Esophagus muscularis mucosa (tissue), 4 donors: Measurements from ENCODE around the gene PDZRN3. TPM values are rescaled to one million over a fixed set of nuclear protein-coding genes. Genes with fewer than 3 reads are reported as not detected.

ENCODE experiments used
- DNase-seq: peaks from one replicate; pipeline ENCODE4 v3.0.0-alpha.2; 2017; ENCODE audit errors: extremely low spot score
- H3K27ac ChIP-seq, 4 donors: fragments of 200-600 bp; sonication (generic); replicated peaks in 1 of 4; 1 replicate in 3 of 4; 2 replicates in 1 of 4; pipeline ENCODE4 v1.5.1; 2016 to 2019; ENCODE audit warnings: mild to moderate bottlenecking in 1 of 4
- H3K27me3 ChIP-seq, 4 donors: fragments of 200-600 bp; sonication (generic); one replicate each; pipeline versions ENCODE4 v1.5.1 to v1.6.0; 2016 to 2019
- H3K36me3 ChIP-seq, 4 donors: fragments of 200-600 bp; sonication (generic); one replicate each; pipeline ENCODE4 v1.5.1; 2016 to 2019
- H3K4me1 ChIP-seq, 4 donors: fragments of 200-600 bp; sonication (generic); one replicate each; pipeline ENCODE4 v1.5.1; 2016 to 2019
- H3K4me3 ChIP-seq, 4 donors: fragments of 200-600 bp; sonication (generic); 1 replicate in 2 of 4; 2 replicates in 2 of 4; pipeline ENCODE4 v1.5.1; 2016 to 2019; ENCODE audit warnings: mild to moderate bottlenecking in 4 of 4, moderate library complexity in 1 of 4
- H3K9me3 ChIP-seq, 4 donors: fragments of 200-600 bp; sonication (generic); 1 replicate in 3 of 4; 2 replicates in 1 of 4; pipeline ENCODE4 v1.5.1; 2016 to 2019
- CTCF ChIP-seq, 3 experiments: fragments of 200-600 bp in 2 of 3; fragments of 450-650 bp in 1 of 3; sonication (generic) in 2 of 3; IDR thresholded peaks; one replicate each; pipeline ENCODE4 v1.5.1; 2017 to 2019; ENCODE audit warnings: antibody characterized with exemption in 3 of 3, mild to moderate bottlenecking in 2 of 3, moderate library complexity in 1 of 3
- EP300 ChIP-seq: sonication (generic); formaldehyde crosslinking; IDR thresholded peaks from one replicate; pipeline ENCODE4 v1.6.1; 2017; ENCODE audit warnings: antibody characterized with exemption
- POLR2A ChIP-seq: fragments of 450-650 bp; IDR thresholded peaks from one replicate; pipeline ENCODE4 v1.6.1; 2017; ENCODE audit warnings: antibody characterized with exemption, moderate library complexity, mild to moderate bottlenecking, low read depth
- POLR2AphosphoS5 ChIP-seq, 2 donors: sonication (generic); formaldehyde crosslinking; IDR thresholded peaks; one replicate each; pipeline ENCODE4 v1.6.1; 2017; ENCODE audit warnings: antibody characterized with exemption in 2 of 2
- WGBS: methylation state at CpG from one replicate; pipeline ENCODE4 v1.1.5; 2018; 5-methylcytosine and 5-hydroxymethylcytosine counted together
- intact Hi-C: fragments of 100-400 bp; cut with DNase I; formaldehyde crosslinking; loops from one replicate; pipeline ENCODE4 v1.15.1; 2023
- total RNA-seq, 4 donors: library from RNA; depleted of rRNA; stranded (reverse); fragments of >200 nt; gene quantifications; one replicate each; pipeline versions ENCODE4 v1.1.0 to v1.2.1, GENCODE V29; 2016

PDZRN3 gene
- total RNA-seq, 4 donors from 2014 or later = 149 to 314 (median 220) TPM

- DNase-seq = no peak
- Histone ChIP-seq H3K36me3 (no peaks in the 10 kb centered on the region), H3K4me1 (peaks cover 16 to 40% (median 30%) of the 10 kb centered on the region in 4 donors), H3K27me3 (no peaks in the 10 kb centered on the region), H3K4me3 (peak overlapping the region; percentile 76 to 96 (median 88)), H3K27ac (peak overlapping the region; percentile 88 to 97 (median 92)), H3K9me3 (no peaks in the 10 kb centered on the region)
- intact Hi-C loops = loop anchor here (5.0 kb wide), 1 partner anchor 221 kb away; no protein-coding TSS in a partner anchor
- WGBS = 54% methylated on average over 3 of the region's 3 CpGs
- TF ChIP-seq POLR2AphosphoS5 (IDR thresholded peaks at IDR 0.05) (no peak), EP300 (no peak), POLR2A (no peak), CTCF (IDR thresholded peaks at IDR 0.05) (no peak)
Observed at GRCh38 chr3:73626106-73626505, 1.4 kb upstream of the PDZRN3 start.

GRCh38 chr3:73624017-73624820 lies 522 bp downstream of the PDZRN3 start:
- Histone ChIP-seq H3K27ac (peak overlapping the region; percentile 88 to 97 (median 92)), H3K4me1 (peaks cover 16 to 51% (median 48%) of the 10 kb centered on the region in 4 donors), H3K4me3 (peak overlapping the region; percentile 76 to 96 (median 88)), H3K27me3 (no peaks in the 10 kb centered on the region), H3K9me3 (no peaks in the 10 kb centered on the region), H3K36me3 (no peaks in the 10 kb centered on the region)
- TF ChIP-seq POLR2AphosphoS5 (IDR thresholded peaks at IDR 0.05) = peak; percentile 8 to 24
- TF ChIP-seq CTCF (IDR thresholded peaks at IDR 0.05) = peak; percentile 20 to 36 (median 29)
- no peak for TF ChIP-seq EP300
- TF ChIP-seq POLR2A = no peak
- DNase-seq = no peak
- WGBS = under 1% methylated on average over 25 of the region's 112 CpGs
- intact Hi-C loops = no loop called here

GRCh38 chr3:73623346-73623745 lies 1.4 kb downstream of the PDZRN3 start:
- TF ChIP-seq POLR2AphosphoS5 (IDR thresholded peaks at IDR 0.05) = no peak
- Histone ChIP-seq H3K4me3 (peak overlapping the region; percentile 76 to 96 (median 88)), H3K9me3 (no peaks in the 10 kb centered on the region), H3K27ac (peak overlapping the region; percentile 88 to 97 (median 92)), H3K36me3 (no peaks in the 10 kb centered on the region), H3K4me1 (peaks cover 21 to 60% (median 57%) of the 10 kb centered on the region in 4 donors), H3K27me3 (no peaks in the 10 kb centered on the region)
- intact Hi-C loops = loop anchor here (2.0 kb wide), 1 partner anchor 113 kb away; no protein-coding TSS in a partner anchor
- no peak for DNase-seq
- 20% methylated on average over 4 of the region's 4 CpGs for WGBS

GRCh38 chr3:73622091-73622805 lies 2.5 kb downstream of the PDZRN3 start:
- no peak for DNase-seq
- TF ChIP-seq POLR2AphosphoS5 (IDR thresholded peaks at IDR 0.05) = peak in 1 of 2 donors; percentile 65
- no peak for TF ChIP-seq POLR2A
- H3K36me3 ChIP-seq = no peaks in the 10 kb centered on the region
- no peaks in the 10 kb centered on the region for H3K27me3 ChIP-seq
- peak overlapping the region; percentile 76 to 96 (median 88) for H3K4me3 ChIP-seq
- intact Hi-C loops = loop anchor here (2.0 kb wide), 1 partner anchor 111 kb away; no protein-coding TSS in a partner anchor
- peaks cover 27 to 67% (median 61%) of the 10 kb centered on the region in 4 donors for H3K4me1 ChIP-seq
- 14% methylated on average over 10 of the region's 10 CpGs for WGBS
- peak overlapping the region; percentile 88 to 97 (median 92) for H3K27ac ChIP-seq
- H3K9me3 ChIP-seq = no peaks in the 10 kb centered on the region

- no peaks in the 10 kb centered on the region for H3K9me3 ChIP-seq
- H3K27ac ChIP-seq = peak overlapping the region; percentile 88 to 97 (median 92)
- H3K36me3 ChIP-seq = no peaks in the 10 kb centered on the region
- H3K27me3 ChIP-seq = no peaks in the 10 kb centered on the region
- peak overlapping the region; percentile 76 to 96 (median 88) for H3K4me3 ChIP-seq
- 17% methylated on average over 3 of the region's 4 CpGs for WGBS
- intact Hi-C loops = no loop called here
- H3K4me1 ChIP-seq = peaks cover 20 to 66% (median 61%) of the 10 kb centered on the region in 4 donors
- DNase-seq = no peak
- TF ChIP-seq CTCF (IDR thresholded peaks at IDR 0.05) = no peak
- no peak for TF ChIP-seq EP300
- no peak for TF ChIP-seq POLR2A
- TF ChIP-seq POLR2AphosphoS5 (IDR thresholded peaks at IDR 0.05) = no peak
Observed at GRCh38 chr3:73621388-73621787, 3.4 kb downstream of the PDZRN3 start.
